ENCODE measurements around the gene TMEM135.

Gene TMEM135

DNA sequence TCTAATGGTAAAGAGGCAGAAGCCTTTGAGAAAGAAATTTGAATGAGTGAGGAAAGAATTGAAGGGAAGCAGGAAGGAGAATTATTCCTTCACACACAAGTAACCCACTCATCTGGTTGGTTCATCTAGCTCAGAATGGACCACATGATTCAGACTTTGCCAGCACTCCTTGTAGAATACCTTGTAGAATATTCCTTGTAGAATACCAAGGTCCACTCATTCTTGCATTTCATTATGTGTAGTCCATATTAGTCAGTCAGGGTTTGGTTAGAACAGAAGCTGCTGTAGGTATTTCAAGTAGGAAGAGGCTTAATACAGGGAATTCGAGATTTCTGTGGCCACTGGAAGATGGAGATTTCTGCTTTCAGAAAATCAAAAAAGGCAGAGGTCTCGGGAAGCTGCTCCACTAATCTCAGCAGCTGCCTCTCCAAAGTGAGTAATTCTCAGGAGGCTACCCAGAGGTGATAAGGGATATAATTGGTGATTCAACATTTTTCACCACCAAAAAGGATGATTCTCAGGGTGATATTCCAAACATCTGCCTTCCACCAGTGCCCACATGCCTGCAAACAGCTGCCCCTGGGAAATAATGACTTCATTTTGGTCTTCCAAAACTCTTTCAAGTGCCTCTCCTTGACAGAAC, 329.1 kb downstream of the TMEM135 start:
- no peak for DNase-seq

DNA sequence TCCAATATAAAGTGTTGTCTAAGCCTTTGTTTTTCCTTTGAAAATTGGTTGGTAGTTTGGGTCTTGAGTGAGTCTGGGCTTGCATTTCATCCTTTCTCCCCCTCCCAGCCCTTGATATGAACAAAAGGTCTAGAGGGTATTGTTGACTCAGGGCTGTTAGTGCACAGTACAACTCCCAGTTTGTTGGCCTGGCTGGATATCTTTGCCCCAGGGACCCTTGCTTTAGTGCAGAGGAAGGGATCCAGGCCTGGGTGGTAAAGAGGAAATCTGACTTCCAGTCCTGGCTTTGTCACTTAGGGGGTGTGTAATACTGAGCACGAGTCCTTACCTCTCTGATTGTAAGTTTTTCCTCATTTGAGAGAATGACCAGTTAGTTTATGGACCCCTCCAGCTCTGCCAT, 330.4 kb downstream of the TMEM135 start:
- DNase-seq, result no peak

DNA sequence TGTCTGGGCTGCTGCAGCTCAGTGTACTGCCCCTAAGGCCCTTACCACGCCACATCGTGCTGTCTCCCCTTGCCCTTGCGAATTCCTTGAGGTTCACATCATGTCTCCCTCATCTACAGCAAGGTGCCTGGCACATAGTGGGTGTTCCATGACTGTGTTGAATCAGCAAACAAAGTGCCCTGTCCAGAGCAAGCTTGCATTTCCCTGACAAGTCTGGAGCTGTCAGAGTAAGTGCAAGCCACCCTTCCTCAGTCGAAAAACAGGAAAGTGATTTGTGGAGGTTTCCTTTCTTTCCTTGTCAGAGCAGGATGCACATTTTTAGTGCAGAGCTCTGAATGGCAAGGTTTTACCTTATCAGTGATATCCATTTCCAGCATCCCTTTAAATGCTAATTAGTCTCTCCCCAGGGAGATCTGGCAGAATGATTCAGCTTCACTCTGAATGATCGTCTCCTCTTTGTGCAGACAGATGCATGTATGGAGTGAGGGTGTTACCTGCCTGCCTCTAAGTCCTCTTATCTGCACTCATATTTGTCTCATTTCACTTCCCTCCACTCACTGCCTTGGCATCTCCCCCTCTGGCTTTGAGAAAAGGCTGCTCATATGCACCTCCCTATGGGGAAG, 331.2 kb downstream of the TMEM135 start:
- DNase-seq, result peak; percentile 42

DNA sequence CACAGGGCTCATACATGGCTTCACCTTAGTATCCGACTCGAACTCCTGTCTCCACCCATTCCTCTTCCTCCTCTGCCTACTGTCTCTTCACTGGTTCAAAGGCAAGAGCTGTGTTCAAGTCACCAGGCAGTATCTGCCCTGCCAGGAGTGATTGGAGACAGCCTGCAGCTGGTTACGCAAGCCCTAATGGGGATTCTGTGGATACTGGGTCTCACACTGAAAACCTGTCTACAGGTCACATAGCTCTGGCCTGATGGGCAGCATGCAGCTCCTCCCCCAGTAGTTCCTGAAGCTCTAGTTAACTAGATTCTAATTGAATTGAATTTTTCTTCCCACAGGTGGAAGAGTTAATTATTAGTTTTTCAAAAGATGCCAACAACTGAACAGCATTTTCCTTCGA, 332.2 kb downstream of the TMEM135 start:
- no peak for DNase-seq

DNA sequence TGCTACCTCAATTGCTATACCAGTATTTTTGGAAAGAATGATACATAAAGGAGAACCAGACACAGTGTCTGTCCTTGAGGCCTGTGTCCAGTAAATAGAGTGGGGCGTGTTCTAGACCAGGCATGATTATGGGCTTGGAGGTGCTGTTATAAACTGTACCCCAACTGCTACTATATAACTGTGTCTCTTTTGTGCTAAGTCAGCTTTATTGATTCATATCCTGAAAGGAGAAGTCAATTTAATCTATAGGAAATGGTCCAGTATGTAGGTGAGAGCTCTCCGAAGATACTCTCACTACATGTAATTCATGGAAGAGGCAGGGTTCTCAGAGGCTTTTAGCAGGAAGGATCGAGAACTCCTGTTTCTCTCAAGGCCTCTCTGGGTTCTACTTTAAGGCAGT, 334.3 kb downstream of the TMEM135 start:
- DNase-seq, result no peak
